Vagina (tissue), 2 donors: ENCODE data around the gene MAST2.

Experiments
- CTCF ChIP-seq, 3 experiments: fragments of 450-650 bp in 2 of 3; fragments of 200-600 bp in 1 of 3; sonication (generic) in 1 of 3; IDR thresholded peaks; one replicate each; pipeline ENCODE4 v1.5.1; 2017 to 2019; ENCODE audit warnings: antibody characterized with exemption in 3 of 3, mild to moderate bottlenecking in 2 of 3, moderate library complexity in 2 of 3
- POLR2A ChIP-seq, 2 donors: fragments of 450-650 bp; IDR thresholded peaks; one replicate each; pipeline ENCODE4 v1.6.1; 2017; ENCODE audit warnings: antibody characterized with exemption in 2 of 2, mild to moderate bottlenecking in 2 of 2, moderate library complexity in 2 of 2

GRCh38 chr1:45820788-45821187 lies 17.4 kb downstream of the MAST2 start:
- TF ChIP-seq POLR2A (IDR thresholded peaks at IDR 0.05) (no peak), CTCF (IDR thresholded peaks at IDR 0.05) (no peak)
